Measurements from ENCODE around the gene PLAC8.
"Not testable (repeated sequence)": the region's sequence is repeated elsewhere in the genome, so short reads cannot be mapped to it uniquely, and the experiment has no call there.

PLAC8 gene

GRCh38 chr4:83114576-83114975 is at the start of gene PLAC8:
TSS of gene PLAC8 (minus strand) at chr4:83114729. CDS start at chr4:83107921, 6,808 bp downstream.
- peaks cover 41% of the 10 kb centered on the region for H3K4me1 Mint-ChIP-seq (ENCODE audit: low read depth)
- no peaks in the 10 kb centered on the region for H3K27me3 Mint-ChIP-seq (ENCODE audit: low read depth)
- H3K36me3 Mint-ChIP-seq (ENCODE audit: low read depth) = peaks cover 27% of the 10 kb centered on the region
- H3K4me3 Mint-ChIP-seq = peak within 1 kb of the TSS; percentile 95
- H3K9me3 Mint-ChIP-seq = no peaks in the 10 kb centered on the region
- H3K27ac Mint-ChIP-seq = peak within 1 kb of the TSS; percentile 96

GRCh38 chr4:83153417-83153816 is 38.9 kb upstream of the PLAC8 start:
- Mint-ChIP-seq H3K9me3 (peaks cover 19% of the 10 kb centered on the region), H3K36me3 (ENCODE audit: low read depth) (peaks cover 14% of the 10 kb centered on the region), H3K4me3 (no peak overlapping the region), H3K4me1 (ENCODE audit: low read depth) (peaks cover 16% of the 10 kb centered on the region), H3K27me3 (ENCODE audit: low read depth) (peaks cover 32% of the 10 kb centered on the region), H3K27ac (no peak overlapping the region)

GRCh38 chr4:83152746-83153145 is 38.2 kb upstream of the PLAC8 start:
- Mint-ChIP-seq H3K27ac (no peak overlapping the region), H3K4me3 (no peak overlapping the region), H3K9me3 (peaks cover 19% of the 10 kb centered on the region), H3K4me1 (ENCODE audit: low read depth) (peaks cover 16% of the 10 kb centered on the region), H3K36me3 (ENCODE audit: low read depth) (peaks cover 14% of the 10 kb centered on the region), H3K27me3 (ENCODE audit: low read depth) (peaks cover 31% of the 10 kb centered on the region)

- H3K27me3 Mint-ChIP-seq (ENCODE audit: low read depth) = peaks cover 26% of the 10 kb centered on the region
- H3K9me3 Mint-ChIP-seq = peaks cover 14% of the 10 kb centered on the region
- H3K36me3 Mint-ChIP-seq (ENCODE audit: low read depth) = peaks cover 10% of the 10 kb centered on the region
- H3K4me3 Mint-ChIP-seq = no peak overlapping the region
- H3K4me1 Mint-ChIP-seq (ENCODE audit: low read depth) = peaks cover 16% of the 10 kb centered on the region
- H3K27ac Mint-ChIP-seq = no peak overlapping the region
Measured at GRCh38 chr4:83151651-83152050, 37.1 kb upstream of the PLAC8 start.

- Mint-ChIP-seq H3K9me3 (peaks cover 6% of the 10 kb centered on the region), H3K36me3 (ENCODE audit: low read depth) (peaks cover 5% of the 10 kb centered on the region), H3K27me3 (ENCODE audit: low read depth) (peaks cover 28% of the 10 kb centered on the region), H3K4me3 (no peak overlapping the region), H3K4me1 (ENCODE audit: low read depth) (peaks cover 20% of the 10 kb centered on the region), H3K27ac (no peak overlapping the region)
Measured at GRCh38 chr4:83150653-83151330, 36.3 kb upstream of the PLAC8 start.

GRCh38 chr4:83149865-83150652 is 35.5 kb upstream of the PLAC8 start:
- Mint-ChIP-seq H3K4me3 (no peak overlapping the region), H3K36me3 (ENCODE audit: low read depth) (peaks cover 3% of the 10 kb centered on the region), H3K27ac (no peak overlapping the region), H3K27me3 (ENCODE audit: low read depth) (peaks cover 28% of the 10 kb centered on the region), H3K4me1 (ENCODE audit: low read depth) (peaks cover 17% of the 10 kb centered on the region), H3K9me3 (peaks cover 3% of the 10 kb centered on the region)

GRCh38 chr4:83146841-83147240 is 32.3 kb upstream of the PLAC8 start:
- Mint-ChIP-seq H3K4me1 (ENCODE audit: low read depth) (peaks cover 17% of the 10 kb centered on the region), H3K9me3 (peaks cover 12% of the 10 kb centered on the region), H3K36me3 (ENCODE audit: low read depth) (peaks cover 7% of the 10 kb centered on the region), H3K27ac (no peak overlapping the region), H3K4me3 (no peak overlapping the region), H3K27me3 (ENCODE audit: low read depth) (peaks cover 28% of the 10 kb centered on the region)

- H3K27ac Mint-ChIP-seq; H3K4me3 Mint-ChIP-seq; H3K36me3 Mint-ChIP-seq (ENCODE audit: low read depth): not testable (repeated sequence)
- Mint-ChIP-seq H3K4me1 (ENCODE audit: low read depth) (peaks cover 17% of the 10 kb centered on the region), H3K27me3 (ENCODE audit: low read depth) (peaks cover 28% of the 10 kb centered on the region), H3K9me3 (peaks cover 12% of the 10 kb centered on the region)
Measured at GRCh38 chr4:83145776-83146175, 31.2 kb upstream of the PLAC8 start.

GRCh38 chr4:83139514-83140156 is 25.1 kb upstream of the PLAC8 start:
- peaks cover 35% of the 10 kb centered on the region for H3K36me3 Mint-ChIP-seq (ENCODE audit: low read depth)
- H3K4me3 Mint-ChIP-seq = peak overlapping the region; percentile 33
- H3K27me3 Mint-ChIP-seq (ENCODE audit: low read depth) = no peaks in the 10 kb centered on the region
- H3K27ac Mint-ChIP-seq = peak overlapping the region; percentile 17
- peaks cover 56% of the 10 kb centered on the region for H3K9me3 Mint-ChIP-seq
- H3K4me1 Mint-ChIP-seq (ENCODE audit: low read depth) = peaks cover 21% of the 10 kb centered on the region

- Mint-ChIP-seq H3K4me1 (ENCODE audit: low read depth) (peaks cover 21% of the 10 kb centered on the region), H3K36me3 (ENCODE audit: low read depth) (peaks cover 36% of the 10 kb centered on the region), H3K27ac (no peak overlapping the region), H3K27me3 (ENCODE audit: low read depth) (no peaks in the 10 kb centered on the region), H3K9me3 (peaks cover 63% of the 10 kb centered on the region), H3K4me3 (no peak overlapping the region)
Measured at GRCh38 chr4:83138946-83139345, 24.4 kb upstream of the PLAC8 start.

- no peaks in the 10 kb centered on the region for H3K27me3 Mint-ChIP-seq (ENCODE audit: low read depth)
- peaks cover 5% of the 10 kb centered on the region for H3K4me1 Mint-ChIP-seq (ENCODE audit: low read depth)
- no peak overlapping the region for H3K4me3 Mint-ChIP-seq
- peaks cover 30% of the 10 kb centered on the region for H3K9me3 Mint-ChIP-seq
- no peak overlapping the region for H3K27ac Mint-ChIP-seq
- peaks cover 15% of the 10 kb centered on the region for H3K36me3 Mint-ChIP-seq (ENCODE audit: low read depth)
Measured at GRCh38 chr4:83132065-83132464, 17.5 kb upstream of the PLAC8 start.

GRCh38 chr4:83129264-83129663 is 14.7 kb upstream of the PLAC8 start:
- Mint-ChIP-seq H3K4me3 (no peak overlapping the region), H3K36me3 (ENCODE audit: low read depth) (no peaks in the 10 kb centered on the region), H3K27me3 (ENCODE audit: low read depth) (no peaks in the 10 kb centered on the region), H3K4me1 (ENCODE audit: low read depth) (peaks cover 19% of the 10 kb centered on the region), H3K9me3 (peaks cover 7% of the 10 kb centered on the region), H3K27ac (no peak overlapping the region)

- peaks cover 20% of the 10 kb centered on the region for H3K4me1 Mint-ChIP-seq (ENCODE audit: low read depth)
- no peak overlapping the region for H3K4me3 Mint-ChIP-seq
- no peak overlapping the region for H3K27ac Mint-ChIP-seq
- H3K36me3 Mint-ChIP-seq (ENCODE audit: low read depth) = no peaks in the 10 kb centered on the region
- no peaks in the 10 kb centered on the region for H3K27me3 Mint-ChIP-seq (ENCODE audit: low read depth)
- peaks cover under 1% of the 10 kb centered on the region for H3K9me3 Mint-ChIP-seq
Measured at GRCh38 chr4:83128240-83128929, 13.9 kb upstream of the PLAC8 start.

GRCh38 chr4:83125738-83126141 is 11.2 kb upstream of the PLAC8 start:
- Mint-ChIP-seq H3K4me1 (ENCODE audit: low read depth) (peaks cover 20% of the 10 kb centered on the region), H3K9me3 (peaks cover 3% of the 10 kb centered on the region), H3K27me3 (ENCODE audit: low read depth) (peaks cover 8% of the 10 kb centered on the region), H3K27ac (peak overlapping the region; percentile 77), H3K4me3 (peak overlapping the region; percentile 46), H3K36me3 (ENCODE audit: low read depth) (no peaks in the 10 kb centered on the region)
